CD4-positive, alpha-beta T cell treated with Interleukin-17A for 1 hour (primary cell): ENCODE data around the gene KAZN.

Experiments
- DNase-seq: peaks from one replicate; pipeline ENCODE4 v3.0.0-alpha.2; 2020

Gene KAZN

DNA sequence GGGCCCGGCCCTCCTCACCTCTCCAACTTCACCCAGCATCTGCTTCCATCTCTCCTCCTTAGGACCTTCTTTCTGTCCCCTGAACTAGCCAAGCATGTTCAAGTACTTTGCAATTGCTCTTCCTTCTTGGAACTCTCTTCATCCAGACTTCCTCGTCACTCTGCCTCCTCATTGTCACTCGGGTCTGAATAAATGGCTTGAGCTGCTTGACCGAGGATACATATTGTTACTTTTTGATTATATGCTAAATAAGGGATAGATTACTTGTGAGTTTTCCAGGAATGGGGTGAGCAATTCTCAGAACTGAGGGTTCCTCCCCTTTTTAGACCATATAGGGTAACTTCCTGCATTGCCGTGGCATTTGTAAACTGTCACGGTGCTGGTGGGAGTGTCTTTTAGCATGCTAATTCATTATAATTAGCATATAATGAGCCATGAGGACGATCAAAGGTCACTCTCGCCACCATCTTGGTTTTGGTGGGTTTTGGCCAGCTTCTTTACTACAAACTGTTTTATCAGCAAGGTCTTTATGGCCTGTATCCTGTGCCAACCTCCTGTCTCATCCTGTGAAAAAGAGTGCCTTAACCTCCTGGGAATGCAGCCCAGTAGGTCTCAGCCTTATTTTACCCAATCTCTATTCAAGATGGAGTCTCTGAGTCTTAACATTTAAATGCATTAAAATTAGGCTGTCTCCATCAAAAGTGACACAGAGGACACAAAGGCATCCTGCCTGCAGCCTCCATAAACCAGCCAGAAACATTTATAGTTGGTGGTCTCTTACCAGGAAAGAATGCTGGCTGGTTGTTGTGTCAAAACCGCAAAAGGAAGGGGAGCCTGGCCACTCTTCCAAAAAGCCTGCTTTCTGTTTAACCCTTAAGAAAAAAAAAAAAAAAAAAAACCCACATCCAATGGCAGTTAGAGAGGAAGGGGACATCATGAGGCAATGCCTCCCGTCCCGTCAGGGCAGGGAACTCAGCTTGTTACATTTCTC is 179.3 kb downstream of the KAZN start:
- DNase-seq: no peak

DNA sequence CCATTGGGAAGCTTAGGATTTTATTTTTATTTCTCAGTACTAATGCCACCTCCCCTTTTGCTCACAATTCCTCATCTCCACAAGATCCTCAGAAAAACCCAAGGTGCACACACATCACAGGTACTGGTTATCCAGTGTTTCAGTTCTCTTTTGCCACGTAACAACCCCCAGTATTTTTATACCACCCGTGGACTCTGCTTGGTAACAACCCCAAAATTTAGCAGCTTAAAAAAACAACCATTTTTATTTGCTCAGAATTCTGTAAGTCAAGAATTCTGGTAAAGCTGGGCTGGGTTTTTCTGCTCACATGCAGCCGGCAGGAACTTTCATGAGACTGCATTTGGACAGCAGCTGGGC is 180.0 kb downstream of the KAZN start:
- DNase-seq: no peak

DNA sequence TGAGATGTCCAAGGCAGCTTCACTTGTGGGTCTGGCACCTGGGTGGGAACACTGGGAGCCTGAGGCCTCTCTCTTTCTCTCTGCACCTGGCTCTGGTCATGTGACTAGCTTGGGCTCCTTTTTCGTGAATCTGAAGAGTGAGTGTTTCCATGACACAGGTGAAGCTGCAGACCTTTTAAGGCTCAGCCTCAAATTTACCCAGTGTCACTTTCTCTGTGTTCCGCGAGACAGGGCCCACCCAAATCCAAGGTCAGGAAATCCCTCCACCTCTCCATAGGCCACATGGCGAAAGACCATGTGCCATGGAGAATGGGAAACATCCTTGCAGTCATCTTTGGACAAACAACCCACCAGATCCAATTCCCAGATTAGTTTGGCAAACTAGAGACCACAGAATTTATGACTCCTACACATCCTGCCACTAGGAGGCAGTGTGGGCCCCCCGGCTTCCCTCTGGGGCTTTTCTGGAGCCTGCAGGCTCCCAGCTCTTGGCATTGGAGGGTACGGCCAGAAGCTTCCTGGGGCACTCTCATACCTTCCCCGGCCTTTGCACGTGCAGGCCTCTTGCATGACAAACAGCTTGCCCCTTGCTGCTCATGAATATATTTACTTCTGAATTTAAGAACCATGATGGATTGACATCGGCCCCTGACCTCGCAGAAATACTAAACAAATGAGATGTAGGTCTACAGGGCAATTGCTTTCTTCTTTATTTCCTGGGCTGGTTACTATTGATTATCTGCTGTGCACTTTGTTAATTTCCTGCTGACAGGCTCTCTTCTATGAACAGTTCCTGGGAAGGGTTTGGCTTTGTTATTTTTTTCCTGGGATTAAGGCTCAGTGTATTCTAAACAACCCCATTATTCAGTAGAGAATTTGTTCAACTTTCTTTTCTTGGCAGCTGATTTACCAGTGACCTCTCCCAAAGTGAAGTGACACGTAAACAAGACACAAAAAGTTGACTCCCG is 180.7 kb downstream of the KAZN start:
- no peak for DNase-seq

DNA sequence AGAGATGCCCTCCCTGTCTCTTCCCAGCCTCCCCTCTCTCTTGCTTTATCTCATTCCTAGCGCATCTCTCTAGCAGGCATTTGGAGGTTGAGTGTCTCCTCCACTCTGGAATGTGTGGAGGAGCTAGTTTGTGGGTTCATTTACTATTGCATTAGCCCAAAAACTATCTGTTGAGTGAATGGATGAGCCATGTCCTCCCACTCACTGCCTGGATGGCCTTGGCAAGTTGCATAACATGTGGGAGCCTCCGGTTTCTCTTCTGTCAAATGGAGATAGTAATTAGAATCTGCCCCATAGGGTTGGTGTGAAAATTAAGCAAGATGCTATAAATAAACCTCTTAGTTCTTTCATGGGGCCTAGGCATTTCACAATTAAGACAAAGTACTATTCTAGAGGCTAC is 181.8 kb downstream of the KAZN start:
- DNase-seq: no peak

DNA sequence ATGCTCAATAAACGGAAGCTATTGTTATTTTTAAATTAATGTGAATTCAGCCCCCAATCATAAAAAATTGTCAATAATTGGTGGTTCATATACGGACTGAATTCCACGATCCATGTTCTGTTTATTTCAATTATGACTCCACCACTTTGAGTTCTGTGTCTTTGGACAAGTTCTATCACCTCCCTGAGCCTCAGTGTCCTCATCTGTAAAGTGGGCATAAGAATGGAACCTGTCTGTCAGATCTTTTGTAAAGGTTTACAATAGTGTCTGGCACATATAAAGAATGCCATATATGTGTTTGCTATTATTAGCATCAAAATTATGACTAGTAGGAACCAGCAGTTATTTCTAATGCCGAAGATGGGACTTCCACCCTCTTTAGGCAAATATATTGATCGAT is 183.3 kb downstream of the KAZN start:
- DNase-seq: no peak

DNA sequence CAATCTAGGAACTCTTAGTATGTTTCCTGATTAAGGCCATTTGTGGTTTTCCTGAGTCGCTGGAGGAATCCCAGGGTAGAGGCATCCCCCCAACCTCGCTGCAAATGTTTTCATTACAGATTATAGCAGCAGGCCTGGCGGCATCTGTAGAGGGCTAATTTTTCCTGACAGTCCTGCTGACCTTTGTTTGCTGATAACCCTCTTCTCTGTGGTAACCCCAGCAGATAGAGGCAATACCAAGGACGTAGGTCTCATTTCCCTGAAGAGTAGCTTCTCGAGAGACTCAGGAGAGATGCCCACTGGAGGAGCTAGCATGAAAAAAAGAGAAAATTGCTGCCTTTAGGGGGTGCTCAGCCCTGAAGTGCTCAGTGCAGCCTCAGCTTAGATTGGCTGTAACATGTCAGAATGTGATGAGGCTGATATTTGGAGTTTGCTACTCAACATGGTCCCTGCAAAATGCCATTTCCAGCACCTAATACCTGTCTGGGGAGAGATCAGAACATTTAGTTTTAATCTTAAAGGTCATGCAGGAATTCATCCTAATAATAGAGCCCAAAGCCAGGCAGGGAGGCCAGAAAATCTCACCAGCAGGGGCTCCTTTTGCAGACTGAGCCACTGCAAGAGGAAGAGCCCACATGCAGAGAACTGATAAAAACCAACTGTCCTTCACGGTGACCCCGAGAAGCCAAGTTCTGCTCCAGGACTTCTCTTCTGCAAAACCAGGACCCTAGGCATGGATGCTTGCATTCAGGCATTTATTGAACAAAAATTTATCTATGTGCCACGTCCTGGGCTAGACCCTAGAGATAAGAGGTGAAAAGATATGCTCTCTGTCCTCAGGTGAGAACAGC is 184.5 kb downstream of the KAZN start:
- DNase-seq: no peak

DNA sequence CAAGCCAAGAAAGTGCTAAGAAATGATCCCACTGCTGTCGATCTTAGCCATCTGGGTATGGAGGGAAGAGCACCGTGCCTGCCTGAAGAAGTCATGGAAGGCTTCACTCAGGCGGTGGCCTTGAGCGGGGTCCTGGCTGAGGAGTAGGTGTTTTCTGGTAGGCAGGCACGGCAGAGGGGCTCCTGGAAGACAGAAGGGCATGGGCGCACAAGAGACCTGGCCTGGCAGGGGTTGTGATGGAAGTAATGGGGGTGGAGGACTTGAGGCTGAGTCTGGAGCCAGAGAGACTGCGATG is 185.1 kb downstream of the KAZN start:
- no peak for DNase-seq

DNA sequence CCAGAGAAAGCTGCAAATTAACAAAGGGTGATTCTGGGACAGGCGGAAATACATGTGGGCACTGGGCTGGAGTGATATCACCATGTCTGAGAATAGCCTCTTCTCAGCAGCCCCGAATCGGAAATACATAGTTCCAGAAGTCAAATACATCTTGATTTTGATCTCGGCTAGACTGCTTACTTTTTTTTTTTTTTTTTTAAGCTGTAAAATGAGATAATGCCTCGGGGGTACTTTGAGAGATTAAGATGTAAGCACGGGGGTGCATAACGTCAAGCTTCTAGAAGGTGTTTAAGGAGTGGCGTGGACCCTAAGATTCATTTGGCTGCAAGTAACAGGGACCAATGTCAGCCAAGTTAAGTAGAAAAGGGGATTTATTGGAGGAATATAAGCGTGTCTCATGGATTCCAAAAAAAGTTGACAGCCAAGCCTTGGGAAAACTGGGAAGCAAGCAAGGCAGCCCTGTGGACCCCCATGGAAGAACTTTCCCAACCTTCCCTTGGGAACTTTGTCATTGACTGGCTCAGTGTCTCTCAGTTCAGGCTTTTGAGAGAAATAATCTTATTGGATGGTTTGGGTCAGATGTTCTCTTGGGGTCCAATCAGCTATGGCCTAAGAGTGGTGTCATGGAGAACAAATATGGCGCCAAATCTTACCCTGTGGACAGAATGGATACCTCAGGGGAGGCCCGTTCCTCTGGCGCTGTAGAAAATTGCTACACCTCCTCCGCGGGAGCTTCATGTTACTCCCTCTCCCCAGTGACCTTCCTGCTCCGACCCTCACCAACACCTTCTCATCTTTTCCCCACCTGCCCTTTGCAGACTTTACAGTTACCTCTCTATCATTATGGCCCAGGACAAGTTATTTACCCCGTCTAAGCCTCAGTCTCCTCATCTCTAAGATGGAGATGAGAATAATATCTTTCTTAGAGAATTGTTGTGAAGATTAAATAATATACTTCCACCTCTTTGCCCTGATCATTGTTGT is 186.6 kb downstream of the KAZN start:
- no peak for DNase-seq

DNA sequence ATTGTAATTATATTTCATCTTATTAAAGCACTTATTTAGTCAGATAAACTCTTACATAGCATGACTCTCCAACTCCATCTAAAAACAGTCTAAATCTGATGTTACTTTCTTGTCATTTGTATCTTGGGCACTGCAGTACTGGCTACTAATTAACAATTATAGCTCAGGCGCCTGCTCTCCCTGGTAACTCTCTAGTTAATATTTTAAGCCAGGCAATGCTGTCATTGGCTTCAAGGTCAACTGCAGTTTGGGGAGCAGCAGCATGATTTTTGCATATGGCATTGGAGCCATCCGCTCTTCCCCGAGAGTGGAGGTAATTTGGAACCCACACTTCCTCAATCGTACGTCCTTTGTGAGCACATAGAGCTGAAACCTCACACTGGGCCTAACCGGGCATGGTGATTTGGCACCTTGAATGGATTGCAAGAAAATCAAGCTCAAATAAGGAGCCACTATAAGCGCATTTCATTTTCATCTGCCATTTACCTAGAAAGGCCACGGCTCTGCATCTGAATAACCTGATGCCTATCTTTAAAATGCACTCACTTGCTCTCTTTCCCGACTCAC is 187.7 kb downstream of the KAZN start:
- no peak for DNase-seq

DNA sequence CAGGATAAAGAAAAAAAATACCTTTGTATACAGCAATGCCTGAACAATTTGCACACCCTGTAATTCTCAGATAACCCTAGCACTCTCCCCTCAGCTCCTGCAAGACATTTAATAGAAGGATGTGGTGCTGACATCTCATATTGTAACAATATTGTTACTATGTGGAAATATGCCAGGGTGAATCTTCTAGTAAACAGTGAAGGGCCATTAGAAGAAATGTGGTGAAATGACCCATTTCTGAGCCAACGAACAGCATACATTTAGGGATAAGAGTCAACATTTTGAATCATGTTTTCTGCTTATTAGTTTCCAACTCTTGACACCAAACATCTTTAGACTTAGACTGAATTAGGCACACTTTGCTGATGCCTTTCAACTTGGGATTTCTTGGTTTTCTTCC is 188.2 kb downstream of the KAZN start:
- no peak for DNase-seq

DNA sequence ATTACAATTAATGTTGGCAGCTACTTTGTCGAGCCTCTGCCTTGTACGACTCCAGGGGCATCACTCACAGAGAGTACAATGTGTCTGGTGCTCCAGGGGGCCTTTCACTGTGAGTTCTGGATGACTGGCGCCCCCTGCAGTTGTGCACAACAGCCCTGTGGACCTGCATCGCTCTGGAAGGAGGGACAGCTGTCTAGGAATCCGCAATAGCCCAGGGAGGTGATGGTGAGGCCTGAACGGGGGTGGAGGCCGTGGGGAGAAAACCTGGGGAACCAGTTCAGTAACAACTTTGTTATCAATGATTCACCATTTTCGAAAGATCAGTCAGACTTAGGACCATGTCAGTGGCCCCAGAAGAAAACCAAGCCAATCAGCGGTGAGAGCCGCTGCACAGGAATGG is 189.1 kb downstream of the KAZN start:
- no peak for DNase-seq

DNA sequence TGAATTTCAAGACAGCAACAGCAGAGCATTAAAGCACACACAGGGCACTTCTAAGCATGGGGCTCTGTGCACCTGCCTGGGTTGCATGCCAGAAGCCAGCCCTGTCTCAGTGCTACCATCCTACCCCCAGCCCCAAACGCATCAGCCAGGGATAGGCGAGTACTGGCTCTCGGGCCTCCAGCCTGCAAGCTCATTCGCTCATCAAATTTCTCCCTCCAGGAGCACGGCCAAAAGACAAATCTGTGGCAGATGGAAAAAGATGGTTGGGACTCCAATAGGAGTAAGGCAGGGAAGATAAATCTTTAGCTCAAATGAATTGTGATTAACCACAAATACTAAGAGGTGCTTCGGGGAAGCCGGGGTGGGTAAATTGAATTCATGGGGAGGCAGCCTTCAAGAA is 189.6 kb downstream of the KAZN start:
- no peak for DNase-seq

DNA sequence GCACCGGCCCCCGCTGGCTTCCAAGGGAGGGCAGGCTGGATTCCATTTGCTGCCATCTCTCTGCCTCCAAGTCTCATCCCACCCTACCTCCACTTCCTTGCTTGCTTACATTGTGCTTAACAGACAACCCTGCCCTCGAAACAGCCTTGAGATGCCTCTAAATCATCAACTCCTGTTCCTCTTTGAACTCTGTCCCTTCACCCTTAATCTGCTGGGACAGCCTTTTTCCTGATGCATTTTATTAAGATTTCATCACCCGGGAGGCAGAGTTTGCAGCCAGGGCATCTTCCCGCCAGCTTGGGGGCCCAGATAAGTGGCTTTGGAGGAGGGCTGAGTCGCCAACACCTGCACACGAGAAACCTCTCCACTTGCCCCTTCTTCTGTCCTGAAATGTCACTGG is 192.5 kb downstream of the KAZN start:
- DNase-seq: no peak

DNA sequence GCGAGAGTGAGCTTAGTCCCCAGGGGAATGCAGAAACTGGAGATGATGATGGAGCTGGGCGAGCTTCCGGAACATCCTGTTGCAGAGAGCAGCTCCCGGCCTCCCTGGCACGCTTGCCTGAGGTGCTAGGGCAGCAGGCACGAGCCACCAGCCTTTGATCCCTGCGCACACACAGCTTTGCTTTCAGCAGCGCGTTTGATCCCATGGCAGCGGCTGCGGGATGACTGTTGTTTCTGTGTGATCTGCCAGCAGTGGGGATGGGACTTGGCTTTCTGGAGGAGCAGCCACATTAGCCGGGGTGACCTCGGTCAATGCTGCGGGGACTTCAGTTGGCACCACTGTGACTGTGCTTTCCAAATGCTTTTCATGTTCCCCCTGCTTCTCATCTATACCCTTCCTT is 193.2 kb downstream of the KAZN start:
- no peak for DNase-seq

DNA sequence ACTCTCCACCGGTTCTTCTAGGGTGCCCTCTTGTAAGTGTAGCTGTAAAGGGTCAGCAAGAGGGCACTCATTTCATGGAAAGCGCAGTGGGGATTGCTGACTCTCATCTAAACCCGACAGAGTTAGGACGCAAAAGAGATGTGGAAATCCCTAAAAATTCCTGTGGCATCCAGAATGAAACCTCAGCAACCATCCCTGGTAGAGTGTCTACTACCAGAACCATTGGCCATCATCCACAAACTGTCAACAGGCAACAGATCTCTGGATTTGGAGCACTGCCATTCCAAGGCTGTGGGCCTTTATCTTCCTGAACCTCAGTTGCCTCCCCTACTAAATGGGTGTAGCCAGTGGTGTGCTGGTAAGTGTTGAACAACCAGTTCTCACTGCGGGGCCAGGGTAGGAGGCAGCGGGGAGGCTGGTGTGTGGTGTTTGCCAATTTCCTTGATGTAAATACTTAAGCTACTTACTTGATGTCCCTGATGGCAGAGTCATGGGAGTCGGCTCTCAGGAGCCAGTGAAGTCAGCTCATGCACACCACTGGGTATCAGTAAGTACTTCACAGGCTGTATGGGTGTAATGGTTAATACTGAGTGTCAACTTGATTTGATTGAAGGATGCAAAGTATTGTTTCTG is 195.8 kb downstream of the KAZN start:
- no peak for DNase-seq

DNA sequence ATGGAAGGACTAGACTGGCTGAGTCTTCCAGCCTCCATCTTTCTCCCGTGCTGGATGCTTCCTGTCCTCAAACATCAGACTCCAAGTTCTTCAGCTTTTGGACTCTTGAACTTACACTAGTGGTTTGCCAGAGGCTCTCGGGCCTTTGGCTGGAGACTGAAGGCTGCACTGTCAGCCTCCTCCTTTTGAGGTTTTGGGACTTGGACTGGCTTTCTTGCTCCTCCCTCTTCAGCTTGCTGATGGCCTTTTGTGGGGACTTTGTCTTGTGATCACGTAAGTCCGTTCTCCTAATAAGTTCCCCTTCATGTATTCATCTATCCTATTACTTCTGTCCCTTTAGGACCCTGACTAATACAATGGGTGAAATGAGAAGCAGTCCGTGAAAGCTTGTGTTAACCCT is 196.4 kb downstream of the KAZN start:
- no peak for DNase-seq

DNA sequence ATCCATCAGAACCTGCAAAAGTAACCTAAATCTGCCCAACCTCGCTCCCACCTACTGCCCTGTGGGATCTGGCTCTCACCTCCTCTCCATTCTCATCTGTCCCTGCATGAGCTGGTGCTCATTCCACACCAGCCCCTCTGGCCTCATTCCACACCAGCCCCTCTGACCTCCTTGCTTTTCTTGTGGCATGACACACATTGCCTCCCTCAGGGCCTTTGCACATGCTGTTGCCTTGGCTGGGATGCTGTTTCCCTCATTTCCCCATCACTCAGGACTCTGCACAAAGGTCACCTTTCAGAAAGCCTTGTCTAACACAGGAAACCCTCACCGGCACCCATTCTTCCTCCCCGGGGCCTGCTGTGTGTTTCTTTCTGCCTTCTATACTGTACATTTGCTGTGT is 197.1 kb downstream of the KAZN start:
- DNase-seq: no peak

DNA sequence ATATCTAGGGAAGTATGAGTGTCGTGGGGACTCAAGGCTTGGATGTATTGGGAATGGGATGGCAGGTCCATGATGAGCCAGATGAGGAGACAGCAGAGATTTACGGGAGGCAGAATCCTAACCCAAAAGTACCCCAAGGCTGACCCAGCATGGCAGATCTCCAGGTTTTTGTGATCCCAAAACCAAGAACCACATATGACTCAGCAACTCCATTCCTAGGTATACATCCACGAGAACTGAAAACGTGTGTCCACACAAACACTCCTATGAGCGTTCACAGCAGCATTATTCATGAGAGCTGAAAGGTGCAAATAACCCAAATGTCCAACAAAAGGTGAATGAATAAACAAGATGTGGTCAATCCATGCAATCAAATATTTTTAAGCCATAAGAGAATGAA is 201.5 kb downstream of the KAZN start:
- DNase-seq: no peak

DNA sequence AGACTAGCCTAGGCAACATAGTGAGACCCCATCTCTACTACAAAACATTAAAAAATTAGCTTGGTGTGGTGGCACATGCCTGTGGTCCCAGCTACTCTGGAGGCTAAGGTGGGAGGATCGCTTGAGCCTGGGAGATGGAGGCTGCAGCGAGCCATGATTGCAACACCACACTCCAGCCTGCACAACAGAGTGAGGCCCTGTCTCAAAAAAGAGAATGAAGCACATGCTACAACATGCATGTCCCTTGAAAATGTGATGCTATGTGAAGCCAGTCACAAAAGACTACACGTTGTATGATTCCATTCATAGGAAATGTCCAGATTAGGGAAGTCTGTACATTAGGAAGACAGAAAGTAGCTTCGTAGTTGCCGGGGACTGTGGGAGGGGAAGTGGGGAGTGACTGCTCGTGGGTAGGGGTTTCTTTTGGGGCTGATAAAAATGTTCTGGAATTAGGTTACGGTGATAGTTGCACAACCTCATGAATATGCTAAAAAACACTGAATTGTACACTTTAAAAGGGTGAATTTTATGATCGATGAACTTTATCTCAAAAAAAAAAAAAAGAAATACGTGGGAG is 202.1 kb downstream of the KAZN start:
- no peak for DNase-seq

DNA sequence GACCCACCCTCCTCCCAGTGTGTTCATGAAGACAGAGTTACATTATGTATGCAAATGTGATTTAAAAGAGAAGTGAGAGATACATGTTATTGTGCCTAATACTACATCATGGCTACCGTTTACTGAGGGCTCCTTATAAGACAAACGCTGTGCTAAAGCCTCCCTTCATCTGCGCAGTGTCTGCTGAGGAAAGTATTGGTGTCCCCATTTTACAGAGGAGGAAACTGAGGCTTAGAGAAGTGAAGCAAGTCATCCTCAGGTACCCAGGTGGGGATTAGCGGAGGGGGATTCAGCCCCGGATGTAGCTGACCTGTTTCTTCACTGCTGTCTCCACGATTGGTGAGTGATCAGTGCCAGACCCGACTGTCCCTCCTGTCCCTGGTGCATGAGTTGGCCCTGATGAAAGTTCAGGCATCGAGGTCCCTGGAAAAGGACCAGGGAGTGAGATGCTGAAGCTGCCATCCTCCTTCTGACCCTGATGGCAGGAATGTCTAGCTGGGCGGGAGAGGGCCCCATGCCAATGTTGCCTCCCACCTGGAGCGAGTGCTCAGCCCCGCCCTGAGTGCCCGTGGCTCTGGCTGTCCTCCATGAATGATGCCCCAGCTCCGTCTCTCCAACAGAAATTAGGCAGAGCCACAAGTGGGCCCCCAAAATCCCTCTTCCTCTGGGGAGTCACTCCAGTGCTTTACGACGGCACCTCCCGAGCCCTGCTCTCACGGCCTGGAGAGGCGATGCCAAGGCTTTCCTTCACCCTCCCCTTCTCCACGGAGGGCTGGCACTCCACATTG is 204.7 kb downstream of the KAZN start:
- no peak for DNase-seq
